Stimulated activated CD4-positive, alpha-beta T cell treated with anti-CD3 and anti-CD28 coated beads, Interleukin-4, amount 100 ng/mL, for 1 hour (primary cell): ENCODE data around the gene OR8B12.
"Not testable (repeated sequence)": the region's sequence is repeated elsewhere in the genome, so short reads cannot be mapped to it uniquely, and the experiment has no call there.

Source experiments
- DNase-seq: peaks from one replicate; pipeline ENCODE4 v3.0.0-alpha.2; 2020

Gene OR8B12

DNA sequence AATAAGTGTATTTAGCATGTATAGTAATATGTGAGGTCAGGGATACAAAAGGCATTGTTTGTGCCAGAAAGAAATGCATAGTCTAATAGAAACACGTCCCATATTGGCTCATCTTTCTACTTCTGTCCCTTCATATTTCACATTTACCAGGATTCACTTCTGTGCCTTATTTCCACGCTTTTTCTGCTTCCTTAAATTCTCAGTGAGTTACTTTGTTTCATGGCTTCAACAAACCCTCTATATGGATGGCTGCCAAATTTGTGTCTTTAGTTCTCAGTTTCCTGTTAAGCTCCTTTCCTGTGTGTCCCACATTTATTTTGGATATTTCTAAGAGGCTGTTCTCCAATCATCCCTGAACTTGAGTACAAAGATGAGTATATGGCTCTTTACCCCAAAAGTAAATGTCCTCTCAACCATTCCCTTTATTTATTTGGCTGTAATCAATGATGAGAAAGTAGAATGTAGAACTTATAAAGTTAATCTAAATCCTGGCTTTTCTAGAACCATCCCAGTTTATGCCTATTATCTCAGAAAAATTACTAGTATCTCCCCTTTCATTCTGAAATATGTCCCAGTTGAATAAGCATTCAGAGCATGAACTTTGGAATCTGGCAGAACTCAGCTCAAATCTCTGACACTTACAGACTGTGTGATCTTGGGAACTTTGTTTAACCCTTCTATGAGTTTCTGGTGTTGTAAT is 23.5 kb downstream of the OR8B12 start:
- DNase-seq = no peak

DNA sequence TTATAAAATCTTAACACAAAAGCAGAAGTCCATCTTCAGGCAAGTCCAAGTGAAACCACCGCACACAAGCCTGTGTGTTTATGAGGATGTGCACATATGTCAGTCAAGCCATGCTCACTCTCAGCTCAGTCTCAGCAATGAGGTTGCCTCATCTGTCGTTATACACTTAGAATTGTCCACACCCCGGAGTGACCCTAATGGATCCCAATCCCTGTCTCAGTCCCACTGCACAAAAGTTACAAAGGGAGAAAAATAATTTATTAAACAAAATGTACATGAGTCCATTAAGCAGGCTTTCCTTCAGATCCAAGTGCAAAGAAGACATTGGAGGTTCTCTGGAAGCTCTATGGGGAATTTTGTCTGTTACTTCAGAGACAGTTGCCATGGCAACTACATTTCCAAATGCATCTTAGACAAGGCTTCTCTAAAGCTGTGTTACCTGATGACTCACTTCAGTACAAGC is 24.4 kb downstream of the OR8B12 start:
- no peak for DNase-seq

DNA sequence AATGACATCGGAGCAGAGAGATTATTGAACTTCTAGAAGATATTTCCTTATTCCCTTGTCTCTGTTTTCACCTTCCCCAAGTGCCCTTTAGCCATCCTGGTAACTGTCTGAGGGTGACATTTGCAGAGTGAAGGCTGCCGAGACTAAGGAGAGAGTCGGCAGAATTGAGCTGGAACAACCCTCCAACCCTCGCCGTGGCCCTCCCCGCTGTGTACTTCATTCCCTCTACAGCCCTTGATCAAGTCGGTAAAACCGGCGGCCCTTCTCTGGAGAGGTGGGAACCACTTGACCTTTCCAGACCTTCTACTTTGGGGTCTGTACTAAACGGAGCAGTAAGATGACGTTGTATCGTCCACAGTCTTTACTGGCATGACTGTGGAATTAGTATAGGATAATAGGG is 26.1 kb downstream of the OR8B12 start:
- DNase-seq = no peak

DNA sequence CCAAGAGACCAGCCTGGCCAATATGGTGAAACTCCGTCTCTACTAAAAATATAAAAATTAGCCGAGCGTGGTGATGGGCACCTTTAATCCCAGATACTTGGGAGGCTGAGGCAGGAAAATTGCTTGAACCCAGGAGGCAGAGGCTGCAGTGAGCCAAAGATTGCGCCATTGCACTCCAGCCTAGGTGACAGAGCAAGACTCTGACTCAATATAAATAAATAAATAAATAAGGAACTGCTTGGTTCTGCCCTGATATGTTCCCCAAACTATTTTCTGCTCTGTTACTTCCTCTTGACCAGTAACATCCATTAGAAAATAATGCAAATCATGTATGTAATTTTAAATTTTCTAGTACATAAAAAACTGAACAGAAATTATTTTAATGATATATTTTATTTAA is 28.8 kb downstream of the OR8B12 start:
- not testable (repeated sequence) for DNase-seq

DNA sequence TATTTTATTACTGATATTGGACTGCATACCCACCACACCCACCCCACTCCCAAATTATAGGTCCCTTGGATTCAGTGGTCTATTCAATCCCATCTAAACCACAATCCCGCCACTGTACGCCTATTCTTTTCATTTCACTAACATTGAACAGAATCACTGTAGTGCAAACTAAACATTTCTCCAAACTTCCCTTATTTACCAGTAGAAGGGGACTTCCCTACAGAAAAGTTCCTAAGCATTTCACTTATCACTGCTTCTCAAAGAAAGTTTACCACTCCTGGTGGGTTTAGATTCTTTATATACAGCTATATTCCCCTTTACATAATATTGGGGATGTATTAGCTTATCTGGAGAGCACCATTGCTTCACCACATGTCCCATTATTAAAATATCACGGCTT is 29.3 kb downstream of the OR8B12 start:
- no peak for DNase-seq

DNA sequence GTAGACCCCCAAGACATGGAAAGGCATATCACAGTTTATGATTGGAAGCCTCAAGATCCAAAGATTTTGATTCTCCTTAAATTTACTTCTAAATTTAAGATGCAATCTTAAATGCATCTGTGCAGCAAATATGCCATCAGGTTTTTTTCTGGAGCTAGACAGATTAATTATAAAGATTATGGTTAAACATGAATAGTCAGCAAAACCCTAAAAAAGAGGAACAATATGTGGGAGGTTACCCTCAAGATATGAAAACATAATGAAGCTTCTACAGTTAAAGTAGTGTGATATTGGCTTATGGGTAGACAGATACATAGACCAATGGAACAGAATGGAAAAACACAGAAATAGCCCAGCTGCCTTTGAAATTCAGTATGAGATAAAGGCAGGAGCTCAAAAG is 31.7 kb downstream of the OR8B12 start:
- DNase-seq = no peak

DNA sequence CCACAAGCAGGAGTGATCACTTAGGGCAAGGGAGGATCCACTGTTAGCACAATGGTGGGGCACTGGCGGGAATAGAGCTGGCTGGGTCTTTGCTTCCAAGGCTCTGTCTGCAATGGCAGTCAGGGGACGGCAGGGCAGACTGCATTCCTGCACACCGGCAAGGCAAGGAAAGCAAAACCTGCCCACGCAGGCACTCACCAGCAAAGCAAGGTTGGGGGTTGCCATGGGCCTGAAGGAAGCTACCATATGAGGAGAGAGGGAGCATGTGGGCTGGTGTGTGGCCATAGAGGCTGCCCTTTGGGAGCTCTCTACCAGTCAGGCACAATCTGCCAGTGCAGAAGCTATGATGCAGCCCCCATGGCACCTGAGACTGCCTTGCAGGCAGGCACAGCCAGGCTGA is 33.2 kb downstream of the OR8B12 start:
- no peak for DNase-seq

DNA sequence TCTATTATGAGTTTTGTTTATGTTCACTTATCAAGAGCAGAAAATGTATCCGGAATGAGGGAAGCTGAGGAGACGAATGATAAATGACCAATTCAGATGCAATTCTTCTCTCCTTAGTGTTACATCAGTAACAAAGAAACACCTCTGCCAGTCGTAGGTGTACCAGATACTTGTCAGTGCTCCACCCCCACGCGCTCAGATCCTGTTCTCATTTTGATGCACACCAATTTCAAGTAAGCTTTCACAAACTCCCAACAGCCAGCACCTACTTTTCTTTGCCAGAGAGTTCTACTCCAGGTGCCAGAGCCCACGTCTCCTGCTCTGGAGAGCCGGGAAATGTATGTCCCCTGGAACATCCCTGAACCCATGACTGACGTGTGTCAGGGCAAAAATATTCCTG is 43.7 kb downstream of the OR8B12 start:
- no peak for DNase-seq

DNA sequence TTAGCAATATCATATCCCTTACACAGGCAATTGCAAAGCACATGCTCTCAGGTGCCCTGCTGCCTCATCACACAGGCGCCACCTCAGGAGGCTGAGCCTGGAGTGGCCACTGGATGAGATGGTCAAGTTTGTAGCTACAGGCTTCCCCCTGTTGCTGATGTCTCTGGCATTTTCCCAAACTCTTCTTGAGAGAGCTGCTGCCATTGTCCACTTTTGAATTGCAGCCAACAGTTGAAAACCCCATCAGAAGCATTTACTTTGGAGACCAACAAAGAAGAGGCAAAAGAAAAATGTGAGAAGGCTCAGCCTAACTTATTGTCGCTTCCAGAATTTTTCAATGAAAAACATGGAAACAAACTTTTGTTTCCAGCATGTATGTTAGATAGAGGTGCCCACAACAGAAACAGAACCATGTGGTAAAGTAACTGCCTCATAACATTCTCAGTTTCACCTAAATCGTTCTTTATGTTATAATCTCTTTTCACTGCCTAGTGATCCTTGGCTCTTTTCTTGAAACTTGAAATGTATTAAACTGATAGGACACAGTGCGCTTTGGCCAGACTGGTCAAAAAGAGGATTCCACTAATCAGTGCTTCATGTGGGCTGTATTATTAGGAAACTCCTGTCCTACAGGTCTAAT is 50.3 kb downstream of the OR8B12 start:
- DNase-seq = no peak
